Measurements from ENCODE around the gene OLFM1.

- TF ChIP-seq POLR2A (IDR thresholded peaks at IDR 0.05) (no peak), CTCF (IDR thresholded peaks at IDR 0.05 in 4 of 5, conservative IDR thresholded peaks at IDR 0.05 in 1 of 5) (no peak)
Observed at GRCh38 chr9:135170535-135170934, 83.1 kb downstream of the OLFM1 start.

Measured in gastrocnemius medialis (tissue), 4 donors.